22Rv1 (cell line): ENCODE results near the gene METTL16.

Experiments used
- H3K27ac ChIP-seq: fragments of 450-650 bp; 2 replicates; pipeline ENCODE4 v1.5.1; 2017
- CTCF ChIP-seq: fragments of 450-650 bp; IDR thresholded peaks from 2 replicates; pipeline ENCODE4 v1.5.1; 2017; ENCODE audit warnings: mild to moderate bottlenecking
- ZFX ChIP-seq: fragments of 450-650 bp; IDR thresholded peaks from 2 replicates; pipeline ENCODE4 v1.6.1; 2017; ENCODE audit warnings: antibody characterized with exemption, borderline replicate concordance

The METTL16 gene

GRCh38 chr17:2366747-2367494 is 144.8 kb downstream of the METTL16 start:
- TF ChIP-seq CTCF, result 0 out of 2 replicates have a peak, but pooled peaks have one; percentile 11
- no peak for TF ChIP-seq ZFX
- H3K27ac ChIP-seq, result no peak overlapping the region
